Endodermal cell (in vitro differentiated cells): ENCODE data around the gene INCENP. TPM values are rescaled to one million over a fixed set of nuclear protein-coding genes. Genes with fewer than 3 reads are reported as not detected.

Source experiments
- DNase-seq: peaks from one replicate; pipeline ENCODE4 v3.0.0-alpha.2; 2017
- H3K27ac ChIP-seq: 2 replicates; pipeline ENCODE4 v1.5.1; 2013; ENCODE audit warnings: mild to moderate bottlenecking, low read depth, low read length, moderate library complexity
- H3K27me3 ChIP-seq: 2 replicates; pipeline ENCODE4 v1.6.1; 2013; ENCODE audit warnings: mild to moderate bottlenecking, low read length, moderate library complexity; ENCODE audit not compliant: insufficient read depth, control insufficient read depth, poor library complexity, severe bottlenecking
- H3K36me3 ChIP-seq: 2 replicates; pipeline ENCODE4 v1.7.0; 2013; ENCODE audit warnings: mild to moderate bottlenecking, low read length, moderate library complexity; ENCODE audit not compliant: control insufficient read depth, insufficient read depth
- H3K4me1 ChIP-seq: one replicate; pipeline ENCODE4 v1.7.0; 2013; ENCODE audit warnings: low read length; ENCODE audit not compliant: control insufficient read depth, insufficient read depth
- H3K4me3 ChIP-seq: 2 replicates; pipeline ENCODE4 v1.5.1; 2013; ENCODE audit warnings: mild to moderate bottlenecking, low read length, moderate library complexity
- H3K9ac ChIP-seq: 2 replicates; pipeline ENCODE4 v1.6.1; 2013; ENCODE audit warnings: mild to moderate bottlenecking, low read length, moderate library complexity; ENCODE audit not compliant: poor library complexity, severe bottlenecking; ENCODE audit errors: extremely low read depth
- H3K9me3 ChIP-seq: 2 replicates; pipeline ENCODE4 v1.6.1; 2013; ENCODE audit warnings: mild to moderate bottlenecking, low read length, moderate library complexity; ENCODE audit not compliant: control insufficient read depth
- H3K27ac Mint-ChIP-seq: 2 replicates; pipeline ENCODE4 v1.8.0; 2020; ENCODE audit warnings: mixed read lengths
- H3K27me3 Mint-ChIP-seq: 2 replicates; pipeline ENCODE4 v1.8.0; 2021; ENCODE audit warnings: mild to moderate bottlenecking, mixed read lengths; ENCODE audit not compliant: insufficient read depth
- H3K36me3 Mint-ChIP-seq: 2 replicates; pipeline ENCODE4 v1.8.0; 2020; ENCODE audit warnings: low read depth, mixed read lengths
- H3K4me1 Mint-ChIP-seq: 2 replicates; pipeline ENCODE4 v1.8.0; 2020; ENCODE audit warnings: mixed read lengths
- H3K4me3 Mint-ChIP-seq: 2 replicates; pipeline ENCODE4 v1.8.0; 2020; ENCODE audit warnings: mild to moderate bottlenecking, moderate library complexity, mixed read lengths
- H3K9me3 Mint-ChIP-seq: 2 replicates; pipeline ENCODE4 v1.8.0; 2020; ENCODE audit warnings: mild to moderate bottlenecking, mixed read lengths
- WGBS, 2 experiments: methylation state at CpG; one replicate each; pipeline versions ENCODE4 v1.1.5 to v1.1.7; 2013; ENCODE audit warnings: missing lambda C conversion rate in 2 of 2, mixed read lengths in 1 of 2; ENCODE audit not compliant: insufficient coverage in 1 of 2, insufficient read length in 1 of 2; 5-methylcytosine and 5-hydroxymethylcytosine counted together
- total RNA-seq, 2 donors: library from RNA; stranded (reverse); fragmentation: NEBNext Ultra II Directional in 1 of 2; extraction: Animal tissue kit (Norgen Biotek cat#: 25700) in 1 of 2; gene quantifications; 2 replicates in 1 of 2; 3 replicates in 1 of 2; pipeline ENCODE4 v1.2.1, GENCODE V29; 2021
- TF ChIP-seq, protein P1 (sequence below): fragments of 200-600 bp; sonication (generic); conservative IDR thresholded peaks from 2 replicates; pipeline ENCODE4 v1.5.0; 2021; ENCODE audit warnings: antibody characterized with exemption, mild to moderate bottlenecking

The INCENP gene
- total RNA-seq, 2 donors from 2014 or later = 58.1 to 115 TPM

- WGBS, 2 experiments = 62% methylated on average over 3 of the region's 3 CpGs; no CpG with 5 or more reads in 1 of the 2 experiments
- no peak overlapping the region for H3K27ac ChIP-seq
- no peaks in the 10 kb centered on the region for H3K9me3 ChIP-seq
- TF ChIP-seq, protein P1, sequence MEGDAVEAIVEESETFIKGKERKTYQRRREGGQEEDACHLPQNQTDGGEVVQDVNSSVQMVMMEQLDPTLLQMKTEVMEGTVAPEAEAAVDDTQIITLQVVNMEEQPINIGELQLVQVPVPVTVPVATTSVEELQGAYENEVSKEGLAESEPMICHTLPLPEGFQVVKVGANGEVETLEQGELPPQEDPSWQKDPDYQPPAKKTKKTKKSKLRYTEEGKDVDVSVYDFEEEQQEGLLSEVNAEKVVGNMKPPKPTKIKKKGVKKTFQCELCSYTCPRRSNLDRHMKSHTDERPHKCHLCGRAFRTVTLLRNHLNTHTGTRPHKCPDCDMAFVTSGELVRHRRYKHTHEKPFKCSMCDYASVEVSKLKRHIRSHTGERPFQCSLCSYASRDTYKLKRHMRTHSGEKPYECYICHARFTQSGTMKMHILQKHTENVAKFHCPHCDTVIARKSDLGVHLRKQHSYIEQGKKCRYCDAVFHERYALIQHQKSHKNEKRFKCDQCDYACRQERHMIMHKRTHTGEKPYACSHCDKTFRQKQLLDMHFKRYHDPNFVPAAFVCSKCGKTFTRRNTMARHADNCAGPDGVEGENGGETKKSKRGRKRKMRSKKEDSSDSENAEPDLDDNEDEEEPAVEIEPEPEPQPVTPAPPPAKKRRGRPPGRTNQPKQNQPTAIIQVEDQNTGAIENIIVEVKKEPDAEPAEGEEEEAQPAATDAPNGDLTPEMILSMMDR = no peak
- no peaks in the 10 kb centered on the region for H3K4me1 ChIP-seq
- H3K27me3 Mint-ChIP-seq = peaks cover under 1% of the 10 kb centered on the region
- no peak for DNase-seq
- no peak overlapping the region for H3K9ac ChIP-seq
- H3K4me1 Mint-ChIP-seq = no peaks in the 10 kb centered on the region
- no peaks in the 10 kb centered on the region for H3K27me3 ChIP-seq
- H3K27ac Mint-ChIP-seq = no peak overlapping the region
- H3K36me3 ChIP-seq = peaks cover 38% of the 10 kb centered on the region
- peaks cover 41% of the 10 kb centered on the region for H3K36me3 Mint-ChIP-seq
- H3K4me3 ChIP-seq = no peak overlapping the region
- H3K9me3 Mint-ChIP-seq = no peaks in the 10 kb centered on the region
- H3K4me3 Mint-ChIP-seq = no peak overlapping the region
Observed at GRCh38 chr11:62153617-62154016, 29.8 kb downstream of the INCENP start.

DNA sequence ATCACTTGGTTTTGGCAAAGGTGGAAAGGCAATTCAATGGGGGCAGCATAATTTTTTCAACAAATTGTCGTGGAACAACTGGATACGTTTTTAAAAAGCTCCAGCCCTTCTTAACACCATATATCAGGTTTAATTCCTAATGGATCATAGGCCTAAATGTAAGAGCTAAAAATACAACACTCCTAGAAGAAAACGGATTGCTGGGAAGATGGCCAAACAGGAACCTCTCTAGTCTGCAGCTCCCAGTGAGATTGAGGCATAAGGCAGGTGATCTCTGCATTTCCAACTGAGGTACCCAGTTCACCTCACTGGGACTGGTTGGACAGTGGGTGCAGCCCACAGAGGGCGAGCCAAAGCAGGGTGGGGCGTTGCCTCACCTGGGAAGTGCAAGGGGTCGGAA lies 33.8 kb downstream of the INCENP start:
- peaks cover 4% of the 10 kb centered on the region for H3K9me3 Mint-ChIP-seq

DNA sequence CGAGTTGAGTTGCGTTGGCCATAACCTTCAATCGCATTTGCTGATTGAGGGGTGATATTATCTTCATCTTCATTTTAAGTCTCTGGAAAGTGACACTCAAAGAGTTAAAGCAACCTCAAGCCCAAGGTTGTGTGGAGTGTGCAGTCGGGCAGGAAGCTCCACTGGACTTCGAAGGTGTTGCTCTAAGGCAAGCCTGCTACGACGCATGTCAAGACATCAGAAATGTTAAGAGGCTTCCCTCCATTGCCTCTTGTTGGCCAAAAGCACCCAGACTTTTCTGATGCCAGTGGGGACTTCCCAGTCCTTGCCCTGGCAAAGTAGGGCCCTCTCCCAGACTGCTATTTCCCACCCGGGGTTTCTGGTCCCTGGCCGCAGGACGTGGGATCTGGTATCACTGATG lies 42.6 kb downstream of the INCENP start:
- Mint-ChIP-seq H3K36me3 (no peaks in the 10 kb centered on the region), H3K27ac (no peak overlapping the region), H3K4me3 (no peak overlapping the region)

More for the DNA sequence above, 33.8 kb downstream of the INCENP start:
- Histone ChIP-seq H3K27ac (no peak overlapping the region), H3K4me3 (no peak overlapping the region), H3K36me3 (peaks cover 9% of the 10 kb centered on the region), H3K4me1 (no peaks in the 10 kb centered on the region), H3K9me3 (no peaks in the 10 kb centered on the region), H3K27me3 (peaks cover 8% of the 10 kb centered on the region), H3K9ac (no peak overlapping the region)
- peaks cover 13% of the 10 kb centered on the region for H3K36me3 Mint-ChIP-seq
- no peak for DNase-seq
- peaks cover 22% of the 10 kb centered on the region for H3K27me3 Mint-ChIP-seq
- WGBS, 2 experiments = 82 to 85% methylated on average over 4 to 6 of the region's 6 CpGs
- H3K27ac Mint-ChIP-seq = no peak overlapping the region
- no peaks in the 10 kb centered on the region for H3K4me1 Mint-ChIP-seq
- H3K4me3 Mint-ChIP-seq = no peak overlapping the region
- TF ChIP-seq, protein P1 = no peak

More for the DNA sequence above, 42.6 kb downstream of the INCENP start:
- TF ChIP-seq, protein P1 = no peak
- Mint-ChIP-seq H3K4me1 (peaks cover 1% of the 10 kb centered on the region), H3K27me3 (peaks cover under 1% of the 10 kb centered on the region), H3K9me3 (peaks cover under 1% of the 10 kb centered on the region)
- Histone ChIP-seq H3K27ac (no peak overlapping the region), H3K36me3 (no peaks in the 10 kb centered on the region), H3K9ac (no peak overlapping the region), H3K4me3 (no peak overlapping the region), H3K27me3 (peaks cover 10% of the 10 kb centered on the region), H3K4me1 (no peaks in the 10 kb centered on the region), H3K9me3 (no peaks in the 10 kb centered on the region)
- no peak for DNase-seq
- 93 to 100% methylated on average over 2 to 10 of the region's 10 CpGs for WGBS, 2 experiments
